Memory B cell (primary cell): ENCODE data around the gene NHLH2.

Experiments used
- ATAC-seq: fragments of 150-1000 bp; cut with Tn5 transposase; 2 replicates; pipeline ENCODE4 v1.10.0; 2021; ENCODE audit warnings: low read depth, mild to moderate bottlenecking, moderate library complexity
- DNase-seq, 2 donors: peaks; one replicate each; pipeline ENCODE4 v3.0.0; 2022; ENCODE audit warnings: low spot score in 2 of 2
- H3K27ac Mint-ChIP-seq: one replicate; pipeline ENCODE4 v1.8.0; 2022; ENCODE audit warnings: mild to moderate bottlenecking, moderate library complexity, mixed read lengths
- H3K27me3 Mint-ChIP-seq: one replicate; pipeline ENCODE4 v1.8.0; 2022; ENCODE audit warnings: mixed read lengths
- H3K36me3 Mint-ChIP-seq: one replicate; pipeline ENCODE4 v1.8.0; 2022; ENCODE audit warnings: mild to moderate bottlenecking, mixed read lengths
- H3K4me1 Mint-ChIP-seq: one replicate; pipeline ENCODE4 v1.8.0; 2022; ENCODE audit warnings: mixed read lengths
- H3K4me3 Mint-ChIP-seq: one replicate; pipeline ENCODE4 v1.8.0; 2022; ENCODE audit warnings: mild to moderate bottlenecking, moderate library complexity, mixed read lengths
- H3K9me3 Mint-ChIP-seq: one replicate; pipeline ENCODE4 v1.8.0; 2022; ENCODE audit warnings: mixed read lengths

The NHLH2 gene

GRCh38 chr1:115805597-115805996 lies 35.3 kb downstream of the NHLH2 start:
- no peak overlapping the region for H3K4me3 Mint-ChIP-seq
- H3K27me3 Mint-ChIP-seq: peaks cover 4% of the 10 kb centered on the region
- DNase-seq (no peak), ATAC-seq (no peak)
- no peaks in the 10 kb centered on the region for H3K4me1 Mint-ChIP-seq
- no peaks in the 10 kb centered on the region for H3K36me3 Mint-ChIP-seq
- no peaks in the 10 kb centered on the region for H3K9me3 Mint-ChIP-seq
- no peak overlapping the region for H3K27ac Mint-ChIP-seq

GRCh38 chr1:115802416-115802815 lies 38.5 kb downstream of the NHLH2 start:
- Mint-ChIP-seq H3K4me1 (no peaks in the 10 kb centered on the region), H3K36me3 (no peaks in the 10 kb centered on the region)

GRCh38 chr1:115797486-115797885 lies 43.4 kb downstream of the NHLH2 start:
- DNase-seq (no peak), ATAC-seq (no peak)
- no peaks in the 10 kb centered on the region for H3K4me1 Mint-ChIP-seq
- no peaks in the 10 kb centered on the region for H3K9me3 Mint-ChIP-seq
- H3K27me3 Mint-ChIP-seq: peaks cover 10% of the 10 kb centered on the region
- H3K27ac Mint-ChIP-seq: no peak overlapping the region
- H3K36me3 Mint-ChIP-seq: no peaks in the 10 kb centered on the region
- no peak overlapping the region for H3K4me3 Mint-ChIP-seq

More at GRCh38 chr1:115802416-115802815, 38.5 kb downstream of the NHLH2 start:
- Mint-ChIP-seq H3K4me3 (no peak overlapping the region), H3K27me3 (peaks cover 2% of the 10 kb centered on the region), H3K9me3 (no peaks in the 10 kb centered on the region), H3K27ac (no peak overlapping the region)
- ATAC-seq (no peak), DNase-seq (no peak)

- H3K4me1 Mint-ChIP-seq: no peaks in the 10 kb centered on the region
- no peak overlapping the region for H3K27ac Mint-ChIP-seq
- H3K4me3 Mint-ChIP-seq: no peak overlapping the region
- H3K36me3 Mint-ChIP-seq: no peaks in the 10 kb centered on the region
- peaks cover 12% of the 10 kb centered on the region for H3K27me3 Mint-ChIP-seq
- no peaks in the 10 kb centered on the region for H3K9me3 Mint-ChIP-seq
- DNase-seq (no peak), ATAC-seq (no peak)
Observed at GRCh38 chr1:115796897-115797296, 44.0 kb downstream of the NHLH2 start.

- no peak for DNase-seq
- Mint-ChIP-seq H3K27ac (no peak overlapping the region), H3K4me1 (no peaks in the 10 kb centered on the region)
Observed at GRCh38 chr1:115796036-115796435, 44.9 kb downstream of the NHLH2 start.

GRCh38 chr1:115794976-115795639 lies 45.8 kb downstream of the NHLH2 start:
- H3K4me1 Mint-ChIP-seq: no peaks in the 10 kb centered on the region
- H3K4me3 Mint-ChIP-seq: no peak overlapping the region
- H3K9me3 Mint-ChIP-seq: no peaks in the 10 kb centered on the region
- ATAC-seq: no peak
- DNase-seq: no peak
- no peaks in the 10 kb centered on the region for H3K36me3 Mint-ChIP-seq
- no peak overlapping the region for H3K27ac Mint-ChIP-seq
- H3K27me3 Mint-ChIP-seq: peaks cover 12% of the 10 kb centered on the region

More at GRCh38 chr1:115796036-115796435, 44.9 kb downstream of the NHLH2 start:
- Mint-ChIP-seq H3K4me3 (no peak overlapping the region), H3K9me3 (no peaks in the 10 kb centered on the region), H3K36me3 (no peaks in the 10 kb centered on the region), H3K27me3 (peaks cover 12% of the 10 kb centered on the region)
- ATAC-seq: no peak

GRCh38 chr1:115793162-115793561 lies 47.8 kb downstream of the NHLH2 start:
- DNase-seq: no peak
- Mint-ChIP-seq H3K27me3 (peaks cover 13% of the 10 kb centered on the region), H3K27ac (no peak overlapping the region), H3K4me3 (no peak overlapping the region), H3K4me1 (no peaks in the 10 kb centered on the region), H3K36me3 (no peaks in the 10 kb centered on the region), H3K9me3 (no peaks in the 10 kb centered on the region)
- no peak for ATAC-seq

GRCh38 chr1:115791816-115792215 lies 49.1 kb downstream of the NHLH2 start:
- Mint-ChIP-seq H3K27ac (no peak overlapping the region), H3K4me3 (no peak overlapping the region), H3K9me3 (no peaks in the 10 kb centered on the region), H3K27me3 (peaks cover 12% of the 10 kb centered on the region), H3K36me3 (no peaks in the 10 kb centered on the region), H3K4me1 (no peaks in the 10 kb centered on the region)
- no peak for ATAC-seq
- DNase-seq: no peak

GRCh38 chr1:115790846-115791245 lies 50.1 kb downstream of the NHLH2 start:
- Mint-ChIP-seq H3K36me3 (no peaks in the 10 kb centered on the region), H3K4me3 (no peak overlapping the region), H3K27ac (no peak overlapping the region), H3K27me3 (peaks cover 12% of the 10 kb centered on the region), H3K9me3 (no peaks in the 10 kb centered on the region), H3K4me1 (no peaks in the 10 kb centered on the region)
- ATAC-seq (no peak), DNase-seq (no peak)

- Mint-ChIP-seq H3K36me3 (no peaks in the 10 kb centered on the region), H3K27ac (no peak overlapping the region), H3K4me1 (no peaks in the 10 kb centered on the region), H3K27me3 (peaks cover 12% of the 10 kb centered on the region), H3K9me3 (no peaks in the 10 kb centered on the region), H3K4me3 (no peak overlapping the region)
- ATAC-seq (no peak), DNase-seq (no peak)
Observed at GRCh38 chr1:115790356-115790755, 50.6 kb downstream of the NHLH2 start.
